Nephron progenitor cell (in vitro differentiated cells): ENCODE results near the gene RHBDF2.

ENCODE experiments used
- DNase-seq: peaks from one replicate; pipeline ENCODE4 v3.0.0; 2021
- H3K27ac Mint-ChIP-seq: 2 replicates; pipeline ENCODE4 v1.8.0; 2021; ENCODE audit warnings: mild to moderate bottlenecking, moderate library complexity, mixed read lengths
- H3K27me3 Mint-ChIP-seq: 2 replicates; pipeline ENCODE4 v1.8.0; 2021; ENCODE audit warnings: mild to moderate bottlenecking, low read depth, mixed read lengths; ENCODE audit not compliant: poor library complexity
- H3K36me3 Mint-ChIP-seq: 2 replicates; pipeline ENCODE4 v1.8.0; 2021; ENCODE audit warnings: low read depth, mixed read lengths
- H3K4me1 Mint-ChIP-seq: 2 replicates; pipeline ENCODE4 v1.8.0; 2021; ENCODE audit warnings: mixed read lengths
- H3K4me3 Mint-ChIP-seq: 2 replicates; pipeline ENCODE4 v1.8.0; 2021; ENCODE audit warnings: mild to moderate bottlenecking, moderate library complexity, mixed read lengths
- H3K9me3 Mint-ChIP-seq: 2 replicates; pipeline ENCODE4 v1.8.0; 2021; ENCODE audit warnings: mild to moderate bottlenecking, moderate library complexity, mixed read lengths
- TF ChIP-seq, protein P1 (sequence below): fragments of 200-600 bp; sonication (generic); IDR thresholded peaks from 2 replicates; pipeline ENCODE4 v1.5.0; 2021; ENCODE audit warnings: antibody characterized with exemption

RHBDF2 gene

DNA sequence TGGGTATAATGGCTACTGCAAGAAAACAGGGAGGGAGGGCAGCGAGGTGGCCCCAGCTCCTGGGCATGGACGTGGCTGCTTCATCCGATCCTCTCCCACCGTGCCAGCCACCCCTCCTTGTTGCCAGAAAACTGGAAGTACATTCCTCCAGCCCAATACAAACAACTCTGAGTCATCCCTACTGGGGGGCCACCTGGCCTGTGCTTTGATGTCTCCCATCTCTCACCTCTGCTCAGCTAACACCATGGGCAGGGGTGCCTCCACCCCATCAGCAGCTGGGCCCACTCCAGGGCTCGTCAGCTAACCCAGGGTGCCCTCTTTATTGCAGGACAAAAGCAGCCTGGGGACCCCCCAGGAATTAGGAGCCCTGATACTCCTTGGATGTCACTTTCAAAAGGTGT is 2.0 kb downstream of the RHBDF2 start:
- H3K36me3 Mint-ChIP-seq = no peaks in the 10 kb centered on the region
- peaks cover 31% of the 10 kb centered on the region for H3K27me3 Mint-ChIP-seq
- no peak for DNase-seq
- H3K4me3 Mint-ChIP-seq = peak overlapping the region; percentile 50
- no peak overlapping the region for H3K27ac Mint-ChIP-seq
- H3K4me1 Mint-ChIP-seq = peaks cover 64% of the 10 kb centered on the region
- TF ChIP-seq, protein P1, sequence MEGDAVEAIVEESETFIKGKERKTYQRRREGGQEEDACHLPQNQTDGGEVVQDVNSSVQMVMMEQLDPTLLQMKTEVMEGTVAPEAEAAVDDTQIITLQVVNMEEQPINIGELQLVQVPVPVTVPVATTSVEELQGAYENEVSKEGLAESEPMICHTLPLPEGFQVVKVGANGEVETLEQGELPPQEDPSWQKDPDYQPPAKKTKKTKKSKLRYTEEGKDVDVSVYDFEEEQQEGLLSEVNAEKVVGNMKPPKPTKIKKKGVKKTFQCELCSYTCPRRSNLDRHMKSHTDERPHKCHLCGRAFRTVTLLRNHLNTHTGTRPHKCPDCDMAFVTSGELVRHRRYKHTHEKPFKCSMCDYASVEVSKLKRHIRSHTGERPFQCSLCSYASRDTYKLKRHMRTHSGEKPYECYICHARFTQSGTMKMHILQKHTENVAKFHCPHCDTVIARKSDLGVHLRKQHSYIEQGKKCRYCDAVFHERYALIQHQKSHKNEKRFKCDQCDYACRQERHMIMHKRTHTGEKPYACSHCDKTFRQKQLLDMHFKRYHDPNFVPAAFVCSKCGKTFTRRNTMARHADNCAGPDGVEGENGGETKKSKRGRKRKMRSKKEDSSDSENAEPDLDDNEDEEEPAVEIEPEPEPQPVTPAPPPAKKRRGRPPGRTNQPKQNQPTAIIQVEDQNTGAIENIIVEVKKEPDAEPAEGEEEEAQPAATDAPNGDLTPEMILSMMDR = no peak
- H3K9me3 Mint-ChIP-seq = no peaks in the 10 kb centered on the region

DNA sequence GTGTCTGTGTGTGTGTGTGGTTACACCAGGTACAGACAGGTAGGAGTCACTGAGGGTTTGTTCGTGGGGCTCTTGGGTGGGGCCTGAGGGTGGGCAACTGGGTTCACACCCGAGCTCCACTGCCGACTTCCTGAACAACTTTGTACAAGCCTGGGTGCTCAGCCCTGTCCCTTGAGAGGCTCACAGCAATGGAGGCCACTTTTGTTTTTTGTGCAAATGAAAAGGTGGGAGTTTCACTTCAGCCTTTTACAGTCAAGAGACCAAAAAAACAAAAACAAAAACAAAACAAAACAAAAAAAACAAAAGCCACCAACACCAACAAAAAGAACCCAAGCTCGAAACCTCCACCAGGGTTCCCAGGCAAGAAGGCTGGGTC is 2.4 kb downstream of the RHBDF2 start:
- Mint-ChIP-seq H3K9me3 (no peaks in the 10 kb centered on the region), H3K27ac (no peak overlapping the region), H3K4me3 (peak overlapping the region; percentile 71), H3K36me3 (no peaks in the 10 kb centered on the region), H3K27me3 (peaks cover 33% of the 10 kb centered on the region), H3K4me1 (peaks cover 60% of the 10 kb centered on the region)
- TF ChIP-seq, protein P1 = no peak
- DNase-seq = no peak

DNA sequence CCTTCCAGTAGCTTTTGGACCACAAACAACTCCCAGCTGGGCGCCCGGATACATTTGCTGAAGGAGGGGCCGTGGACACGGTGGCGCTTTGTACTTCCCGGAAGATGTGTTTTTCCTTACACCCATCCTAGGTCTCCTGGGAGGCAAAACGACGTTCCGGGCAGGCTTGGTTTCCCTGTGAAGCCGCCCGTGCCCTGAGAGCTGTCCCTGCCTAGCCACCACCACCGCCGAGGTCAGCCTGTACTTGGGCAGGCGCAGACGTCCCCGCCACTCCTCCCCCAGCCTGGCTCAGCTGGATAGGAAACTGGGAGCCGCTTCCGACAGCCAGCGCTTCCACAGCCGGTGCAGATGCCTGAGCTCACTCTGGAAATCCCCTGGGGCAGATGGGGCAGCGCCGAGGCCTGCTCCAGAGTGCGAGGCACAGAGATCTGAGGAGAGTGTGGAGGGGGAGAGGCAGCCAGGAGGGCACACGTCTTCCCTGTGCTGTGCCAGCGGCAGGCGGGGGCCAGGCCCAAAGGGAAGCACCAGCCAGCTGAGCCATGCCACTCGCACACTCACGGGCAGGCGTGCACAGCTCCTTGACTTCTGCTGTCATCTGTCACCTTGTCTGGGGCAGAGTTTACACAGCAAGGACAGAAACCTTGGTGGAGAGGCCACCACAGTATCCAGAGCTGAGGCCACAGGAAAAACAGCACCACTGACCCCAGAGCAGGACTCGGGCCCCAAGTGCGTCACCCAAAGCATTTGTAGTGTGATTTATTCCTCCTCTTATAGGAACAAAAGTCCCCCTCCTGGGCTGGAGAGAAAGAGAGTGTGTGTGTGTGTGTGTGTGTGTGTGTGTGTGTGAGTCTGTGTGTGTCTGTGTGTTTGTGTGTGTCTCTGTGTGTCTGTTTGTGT is 3.0 kb downstream of the RHBDF2 start:
- Mint-ChIP-seq H3K9me3 (no peaks in the 10 kb centered on the region), H3K27ac (peak overlapping the region; percentile 75), H3K4me1 (peaks cover 64% of the 10 kb centered on the region), H3K27me3 (peaks cover 35% of the 10 kb centered on the region), H3K36me3 (no peaks in the 10 kb centered on the region), H3K4me3 (peak overlapping the region; percentile 71)
- TF ChIP-seq, protein P1 = no peak
- peak; percentile 70 for DNase-seq

DNA sequence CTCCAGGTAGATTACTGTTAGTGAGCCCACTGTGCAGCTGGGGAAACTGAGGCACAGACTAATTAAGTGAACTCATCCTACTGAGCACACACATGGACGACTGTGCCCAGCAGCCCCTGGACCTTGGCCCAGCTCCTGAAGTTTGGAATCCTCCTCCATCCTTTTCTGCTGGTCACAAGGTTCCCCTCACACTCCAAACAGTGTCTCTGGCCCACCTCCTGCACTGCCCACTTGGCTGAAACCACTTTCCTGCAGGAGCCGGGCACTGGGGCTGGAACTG is 3.6 kb downstream of the RHBDF2 start:
- H3K27me3 Mint-ChIP-seq = peaks cover 35% of the 10 kb centered on the region
- H3K27ac Mint-ChIP-seq = no peak overlapping the region
- H3K4me1 Mint-ChIP-seq = peaks cover 67% of the 10 kb centered on the region
- no peak overlapping the region for H3K4me3 Mint-ChIP-seq
- H3K9me3 Mint-ChIP-seq = no peaks in the 10 kb centered on the region
- no peaks in the 10 kb centered on the region for H3K36me3 Mint-ChIP-seq
- DNase-seq = no peak
- TF ChIP-seq, protein P1 = no peak

DNA sequence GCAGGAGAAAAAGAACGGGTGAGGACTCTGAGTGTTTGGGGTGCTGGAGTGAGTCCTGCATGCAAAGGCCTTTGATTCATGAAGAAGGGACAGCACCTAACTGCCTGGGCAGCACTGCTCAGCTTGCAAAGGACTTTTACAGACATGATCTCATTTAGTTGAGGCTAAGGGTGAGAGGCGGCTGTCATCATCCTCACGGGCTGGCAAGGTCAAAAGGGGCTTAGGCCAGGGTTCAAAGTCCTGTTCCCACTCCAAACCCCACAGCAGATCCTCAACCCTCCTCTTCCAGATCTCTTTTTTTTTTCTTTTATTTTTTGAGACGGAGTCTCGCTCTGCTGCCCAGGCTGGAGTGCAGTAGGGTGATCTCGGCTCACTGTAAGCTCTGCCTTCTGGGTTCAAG is 4.8 kb downstream of the RHBDF2 start:
- H3K27ac Mint-ChIP-seq = no peak overlapping the region
- no peaks in the 10 kb centered on the region for H3K9me3 Mint-ChIP-seq
- no peaks in the 10 kb centered on the region for H3K36me3 Mint-ChIP-seq
- peaks cover 31% of the 10 kb centered on the region for H3K27me3 Mint-ChIP-seq
- DNase-seq = no peak
- no peak overlapping the region for H3K4me3 Mint-ChIP-seq
- TF ChIP-seq, protein P1 = no peak
- peaks cover 66% of the 10 kb centered on the region for H3K4me1 Mint-ChIP-seq
